Liver (tissue), 9 donors: ENCODE data around the gene RNASEH2A. TPM values are rescaled to one million over a fixed set of nuclear protein-coding genes. Genes with fewer than 3 reads are reported as not detected.
"Not testable (repeated sequence)": the region's sequence is repeated elsewhere in the genome, so short reads cannot be mapped to it uniquely, and the experiment has no call there.

Experiments used
- DNase-seq: peaks from one replicate; pipeline ENCODE4 v3.0.0-alpha.2; 2017; ENCODE audit warnings: low spot score
- H3K27ac ChIP-seq, 2 donors: one replicate each; pipeline ENCODE4 v1.7.0; 2013; ENCODE audit warnings: inconsistent platforms in 2 of 2, low read length in 2 of 2, control low read depth in 1 of 2, low read depth in 1 of 2, mild to moderate bottlenecking in 1 of 2
- H3K27me3 ChIP-seq, 4 donors: one replicate each; pipeline versions ENCODE4 v1.6.1 to v1.7.0; 2013; ENCODE audit warnings: low read length in 3 of 4, inconsistent platforms in 1 of 4, mild to moderate bottlenecking in 1 of 4, moderate library complexity in 1 of 4; ENCODE audit not compliant: control insufficient read depth in 4 of 4, insufficient read depth in 4 of 4
- H3K36me3 ChIP-seq, 4 donors: one replicate each; pipeline versions ENCODE4 v1.6.1 to v1.7.0; 2013; ENCODE audit warnings: low read length in 3 of 4, mild to moderate bottlenecking in 3 of 4, low read depth in 1 of 4, moderate library complexity in 1 of 4; ENCODE audit not compliant: control insufficient read depth in 4 of 4, insufficient read depth in 3 of 4
- H3K4me1 ChIP-seq, 4 donors: one replicate each; pipeline versions ENCODE4 v1.6.1 to v1.7.0; 2013; ENCODE audit warnings: low read length in 3 of 4, mild to moderate bottlenecking in 3 of 4, moderate library complexity in 1 of 4; ENCODE audit not compliant: control insufficient read depth in 4 of 4, insufficient read depth in 4 of 4
- H3K4me3 ChIP-seq, 3 donors: one replicate each; pipeline versions ENCODE4 v1.6.1 to v1.7.0; 2013; ENCODE audit warnings: low read length in 3 of 3, control low read depth in 1 of 3, low read depth in 1 of 3, mild to moderate bottlenecking in 1 of 3
- H3K9ac ChIP-seq, 2 donors: one replicate each; pipeline ENCODE4 v1.7.0; 2013; ENCODE audit warnings: low read length in 2 of 2, mild to moderate bottlenecking in 2 of 2, moderate library complexity in 2 of 2, control low read depth in 1 of 2, low read depth in 1 of 2
- H3K9me3 ChIP-seq, 4 donors: one replicate each; pipeline versions ENCODE4 v1.6.1 to v1.7.0; 2013; ENCODE audit warnings: low read length in 3 of 4; ENCODE audit not compliant: control insufficient read depth in 4 of 4
- CTCF ChIP-seq: fragments of 150-350 bp; IDR thresholded peaks from 2 replicates; pipeline ENCODE4 v1.5.1; 2017; ENCODE audit warnings: improper control_type of control experiment, low read depth, low read length; ENCODE audit not compliant: missing input control
- FOXA1 ChIP-seq: IDR thresholded peaks from 2 replicates; pipeline ENCODE4 v1.6.1; 2016; ENCODE audit warnings: antibody characterized with exemption
- FOXA2 ChIP-seq: IDR thresholded peaks from 2 replicates; pipeline ENCODE4 v1.6.1; 2016; ENCODE audit warnings: antibody characterized with exemption
- GABPA ChIP-seq, 2 donors: IDR thresholded peaks in 1 of 2; conservative IDR thresholded peaks in 1 of 2; 2 replicates each; pipeline ENCODE4 v1.6.1; 2016; ENCODE audit warnings: antibody characterized with exemption in 2 of 2, mild to moderate bottlenecking in 1 of 2, moderate library complexity in 1 of 2
- HNF4A ChIP-seq, 2 donors: conservative IDR thresholded peaks; 2 replicates each; pipeline ENCODE4 v1.6.1; 2016; ENCODE audit warnings: antibody characterized with exemption in 2 of 2, mild to moderate bottlenecking in 2 of 2
- HNF4G ChIP-seq: IDR thresholded peaks from 2 replicates; pipeline ENCODE4 v1.6.1; 2016; ENCODE audit warnings: antibody characterized with exemption
- JUND ChIP-seq, 2 donors: IDR thresholded peaks; 2 replicates each; pipeline ENCODE4 v1.6.1; 2016; ENCODE audit warnings: antibody characterized with exemption in 2 of 2
- MAX ChIP-seq: IDR thresholded peaks from 2 replicates; pipeline ENCODE4 v1.6.1; 2016; ENCODE audit warnings: antibody characterized with exemption
- NR2F2 ChIP-seq: IDR thresholded peaks from 2 replicates; pipeline ENCODE4 v1.6.1; 2016; ENCODE audit warnings: antibody characterized with exemption
- RAD21 ChIP-seq, 2 donors: IDR thresholded peaks; 2 replicates each; pipeline ENCODE4 v1.6.1; 2016; ENCODE audit warnings: antibody characterized with exemption in 2 of 2, mild to moderate bottlenecking in 2 of 2
- REST ChIP-seq: IDR thresholded peaks from 2 replicates; pipeline ENCODE4 v1.6.1; 2016; ENCODE audit warnings: antibody characterized with exemption, mild to moderate bottlenecking
- RXRA ChIP-seq, 2 donors: IDR thresholded peaks; 2 replicates each; pipeline ENCODE4 v1.6.1; 2017 to 2018; ENCODE audit warnings: antibody characterized with exemption in 2 of 2, mild to moderate bottlenecking in 1 of 2
- SP1 ChIP-seq: IDR thresholded peaks from 2 replicates; pipeline ENCODE4 v1.6.1; 2018; ENCODE audit warnings: antibody characterized with exemption, mild to moderate bottlenecking
- TAF1 ChIP-seq: conservative IDR thresholded peaks from 2 replicates; pipeline ENCODE4 v1.6.1; 2016; ENCODE audit warnings: antibody characterized with exemption, mild to moderate bottlenecking
- YY1 ChIP-seq: IDR thresholded peaks from 2 replicates; pipeline ENCODE4 v1.6.1; 2016; ENCODE audit warnings: antibody characterized with exemption, mild to moderate bottlenecking
- ZBTB33 ChIP-seq: IDR thresholded peaks from 2 replicates; pipeline ENCODE4 v1.6.1; 2016; ENCODE audit warnings: antibody characterized with exemption
- WGBS: extraction: QIAGEN DNeasy Blood & Tissue Kit; methylation state at CpG from one replicate; pipeline ENCODE4 v1.1.7; 2013; 5-methylcytosine and 5-hydroxymethylcytosine counted together
- polyA plus RNA-seq, 2 donors: library from polyadenylated mRNA; stranded (reverse) in 1 of 2; unstranded in 1 of 2; fragments of 200-250 nt in 1 of 2; fragments of >200 nt in 1 of 2; fragmentation: Nextera tagmentation in 1 of 2; extraction: Ambion mirVana in 1 of 2; gene quantifications; one replicate each; pipeline versions ENCODE4 v1.2.1 to v1.2.3, GENCODE V29; 2013 to 2015
- total RNA-seq, 2 donors: library from RNA; depleted of rRNA; stranded (reverse); fragments of >200 nt; gene quantifications; one replicate each; pipeline ENCODE4 v1.2.3, GENCODE V29; 2014
- donor health status: healthy.
- donor health status: healthy.
- donor health status: healthy.
- donor health status: healthy.
- donor health status: healthy.

The RNASEH2A gene
- total and polyA plus RNA-seq, 4 donors: 1.8 to 17.5 (median 3.5) TPM

GRCh38 chr19:12843999-12844732 lies 37.8 kb downstream of the RNASEH2A start:
- WGBS: 83% methylated on average over 3 of the region's 3 CpGs
- no peak for DNase-seq
- Histone ChIP-seq H3K9me3 (no peaks in the 10 kb centered on the region), H3K27ac (no peak overlapping the region), H3K4me3 (no peak overlapping the region), H3K9ac (no peak overlapping the region), H3K4me1 (peaks cover 0 to 8% (median 5%) of the 10 kb centered on the region in 4 donors), H3K27me3 (peaks cover 0 to 14% (median 6%) of the 10 kb centered on the region in 4 donors), H3K36me3 (no peaks in the 10 kb centered on the region)
- TF ChIP-seq HNF4A (conservative IDR thresholded peaks at IDR 0.05) (no peak), HNF4G (no peak), GABPA (IDR thresholded peaks at IDR 0.05 in 1 of 2, conservative IDR thresholded peaks at IDR 0.05 in 1 of 2) (no peak), MAX (no peak), FOXA1 (no peak), FOXA2 (no peak), CTCF (no peak), RAD21 (IDR thresholded peaks at IDR 0.05) (no peak), SP1 (no peak), RXRA (IDR thresholded peaks at IDR 0.05) (no peak), JUND (IDR thresholded peaks at IDR 0.05) (no peak), NR2F2 (no peak), YY1 (no peak), REST (no peak), TAF1 (no peak), ZBTB33 (no peak)

GRCh38 chr19:12846613-12847012 lies 40.2 kb downstream of the RNASEH2A start:
- H3K9me3 ChIP-seq, H3K9ac ChIP-seq, H3K27ac ChIP-seq, H3K4me1 ChIP-seq, H3K4me3 ChIP-seq, H3K27me3 ChIP-seq, DNase-seq, H3K36me3 ChIP-seq: not testable (repeated sequence)
- WGBS: 81% methylated on average over 7 of the region's 7 CpGs
